ENCODE measurements around the gene ABHD8.

GRCh38 chr19:17311455-17312188 is 8.4 kb upstream of the ABHD8 start:
- TF ChIP-seq, protein P1, sequence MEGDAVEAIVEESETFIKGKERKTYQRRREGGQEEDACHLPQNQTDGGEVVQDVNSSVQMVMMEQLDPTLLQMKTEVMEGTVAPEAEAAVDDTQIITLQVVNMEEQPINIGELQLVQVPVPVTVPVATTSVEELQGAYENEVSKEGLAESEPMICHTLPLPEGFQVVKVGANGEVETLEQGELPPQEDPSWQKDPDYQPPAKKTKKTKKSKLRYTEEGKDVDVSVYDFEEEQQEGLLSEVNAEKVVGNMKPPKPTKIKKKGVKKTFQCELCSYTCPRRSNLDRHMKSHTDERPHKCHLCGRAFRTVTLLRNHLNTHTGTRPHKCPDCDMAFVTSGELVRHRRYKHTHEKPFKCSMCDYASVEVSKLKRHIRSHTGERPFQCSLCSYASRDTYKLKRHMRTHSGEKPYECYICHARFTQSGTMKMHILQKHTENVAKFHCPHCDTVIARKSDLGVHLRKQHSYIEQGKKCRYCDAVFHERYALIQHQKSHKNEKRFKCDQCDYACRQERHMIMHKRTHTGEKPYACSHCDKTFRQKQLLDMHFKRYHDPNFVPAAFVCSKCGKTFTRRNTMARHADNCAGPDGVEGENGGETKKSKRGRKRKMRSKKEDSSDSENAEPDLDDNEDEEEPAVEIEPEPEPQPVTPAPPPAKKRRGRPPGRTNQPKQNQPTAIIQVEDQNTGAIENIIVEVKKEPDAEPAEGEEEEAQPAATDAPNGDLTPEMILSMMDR (IDR thresholded peaks at IDR 0.05; ENCODE audit: low read depth, low read length, poor library complexity, severe bottlenecking), result no peak
- no peak for TF ChIP-seq EZH2phosphoT487 (IDR thresholded peaks at IDR 0.05; ENCODE audit: borderline replicate concordance, low read length)
